Esophagus muscularis mucosa (tissue), 4 donors: ENCODE data around the gene LMAN2L.

Experiments
- CTCF ChIP-seq, 3 experiments: fragments of 200-600 bp in 2 of 3; fragments of 450-650 bp in 1 of 3; sonication (generic) in 2 of 3; IDR thresholded peaks; one replicate each; pipeline ENCODE4 v1.5.1; 2017 to 2019; ENCODE audit warnings: antibody characterized with exemption in 3 of 3, mild to moderate bottlenecking in 2 of 3, moderate library complexity in 1 of 3
- EP300 ChIP-seq: sonication (generic); formaldehyde crosslinking; IDR thresholded peaks from one replicate; pipeline ENCODE4 v1.6.1; 2017; ENCODE audit warnings: antibody characterized with exemption
- POLR2A ChIP-seq: fragments of 450-650 bp; IDR thresholded peaks from one replicate; pipeline ENCODE4 v1.6.1; 2017; ENCODE audit warnings: antibody characterized with exemption, moderate library complexity, mild to moderate bottlenecking, low read depth
- POLR2AphosphoS5 ChIP-seq, 2 donors: sonication (generic); formaldehyde crosslinking; IDR thresholded peaks; one replicate each; pipeline ENCODE4 v1.6.1; 2017; ENCODE audit warnings: antibody characterized with exemption in 2 of 2

- TF ChIP-seq CTCF (IDR thresholded peaks at IDR 0.05) (no peak), POLR2AphosphoS5 (IDR thresholded peaks at IDR 0.05) (no peak), POLR2A (no peak), EP300 (no peak)
Measured at GRCh38 chr2:96771796-96772618, 32.1 kb upstream of the LMAN2L start.
